T-helper 9 cell (primary cell): ENCODE measurements around the gene APCDD1.

ENCODE experiments used
- DNase-seq: peaks from one replicate; pipeline ENCODE4 v3.0.0-alpha.2; 2020
- total RNA-seq, 2 donors: gene quantifications; one replicate each; lab custom pipeline; 2026; lab: John Stamatoyannopoulos, UW

The APCDD1 gene
- 0 reads per million in 2 donors for total RNA-seq

GRCh38 chr18:10453806-10454680, at the start of gene APCDD1:
TSS of gene APCDD1 (plus strand) at chr18:10454635. CDS start at chr18:10454982, 347 bp downstream.
- no peak for DNase-seq

GRCh38 chr18:10405014-10405493, 49.4 kb upstream of the APCDD1 start:
- DNase-seq = no peak

GRCh38 chr18:10405816-10406663, 48.4 kb upstream of the APCDD1 start:
- DNase-seq = no peak

- DNase-seq = no peak
Measured at GRCh38 chr18:10408131-10408530, 46.3 kb upstream of the APCDD1 start.

- no peak for DNase-seq
Measured at GRCh38 chr18:10409041-10409440, 45.4 kb upstream of the APCDD1 start.

- no peak for DNase-seq
Measured at GRCh38 chr18:10410472-10411308, 43.7 kb upstream of the APCDD1 start.

GRCh38 chr18:10412933-10413332, 41.5 kb upstream of the APCDD1 start:
- DNase-seq = no peak

- DNase-seq = no peak
Measured at GRCh38 chr18:10413722-10414121, 40.7 kb upstream of the APCDD1 start.

GRCh38 chr18:10414293-10414842, 40.1 kb upstream of the APCDD1 start:
- DNase-seq = no peak

GRCh38 chr18:10416065-10416464, 38.4 kb upstream of the APCDD1 start:
- DNase-seq = no peak

- no peak for DNase-seq
Measured at GRCh38 chr18:10417191-10417590, 37.2 kb upstream of the APCDD1 start.

- DNase-seq = no peak
Measured at GRCh38 chr18:10417664-10418063, 36.8 kb upstream of the APCDD1 start.

GRCh38 chr18:10418836-10419235, 35.6 kb upstream of the APCDD1 start:
- DNase-seq = no peak

GRCh38 chr18:10419420-10420103, 34.9 kb upstream of the APCDD1 start:
- no peak for DNase-seq

GRCh38 chr18:10420561-10421352, 33.7 kb upstream of the APCDD1 start:
- DNase-seq = no peak

GRCh38 chr18:10421859-10422258, 32.6 kb upstream of the APCDD1 start:
- DNase-seq = no peak

GRCh38 chr18:10422731-10423130, 31.7 kb upstream of the APCDD1 start:
- DNase-seq = no peak

GRCh38 chr18:10424585-10425307, 29.7 kb upstream of the APCDD1 start:
- DNase-seq = no peak

GRCh38 chr18:10430677-10431076, 23.8 kb upstream of the APCDD1 start:
- no peak for DNase-seq

- no peak for DNase-seq
Measured at GRCh38 chr18:10431680-10432079, 22.8 kb upstream of the APCDD1 start.
